SK-N-MC (cell line): Measurements from ENCODE around the gene PICK1.

Experiments used
- EZH2 ChIP-seq: fragments of 200-600 bp; sonication (generic); IDR thresholded peaks from one replicate; pipeline ENCODE4 v1.6.1; 2017; ENCODE audit warnings: antibody characterized with exemption
- FOXP2 ChIP-seq: optimal IDR thresholded peaks from 2 replicates; pipeline ENCODE3; 2011; ENCODE audit warnings: mild to moderate bottlenecking, moderate library complexity; ENCODE audit not compliant: insufficient read depth; ENCODE audit errors: extremely low read length, control extremely low read depth
- POLR2AphosphoS5 ChIP-seq: IDR thresholded peaks from 2 replicates; pipeline ENCODE4 v1.6.1; 2012; ENCODE audit warnings: mild to moderate bottlenecking, low read depth, low read length, borderline replicate concordance

DNA sequence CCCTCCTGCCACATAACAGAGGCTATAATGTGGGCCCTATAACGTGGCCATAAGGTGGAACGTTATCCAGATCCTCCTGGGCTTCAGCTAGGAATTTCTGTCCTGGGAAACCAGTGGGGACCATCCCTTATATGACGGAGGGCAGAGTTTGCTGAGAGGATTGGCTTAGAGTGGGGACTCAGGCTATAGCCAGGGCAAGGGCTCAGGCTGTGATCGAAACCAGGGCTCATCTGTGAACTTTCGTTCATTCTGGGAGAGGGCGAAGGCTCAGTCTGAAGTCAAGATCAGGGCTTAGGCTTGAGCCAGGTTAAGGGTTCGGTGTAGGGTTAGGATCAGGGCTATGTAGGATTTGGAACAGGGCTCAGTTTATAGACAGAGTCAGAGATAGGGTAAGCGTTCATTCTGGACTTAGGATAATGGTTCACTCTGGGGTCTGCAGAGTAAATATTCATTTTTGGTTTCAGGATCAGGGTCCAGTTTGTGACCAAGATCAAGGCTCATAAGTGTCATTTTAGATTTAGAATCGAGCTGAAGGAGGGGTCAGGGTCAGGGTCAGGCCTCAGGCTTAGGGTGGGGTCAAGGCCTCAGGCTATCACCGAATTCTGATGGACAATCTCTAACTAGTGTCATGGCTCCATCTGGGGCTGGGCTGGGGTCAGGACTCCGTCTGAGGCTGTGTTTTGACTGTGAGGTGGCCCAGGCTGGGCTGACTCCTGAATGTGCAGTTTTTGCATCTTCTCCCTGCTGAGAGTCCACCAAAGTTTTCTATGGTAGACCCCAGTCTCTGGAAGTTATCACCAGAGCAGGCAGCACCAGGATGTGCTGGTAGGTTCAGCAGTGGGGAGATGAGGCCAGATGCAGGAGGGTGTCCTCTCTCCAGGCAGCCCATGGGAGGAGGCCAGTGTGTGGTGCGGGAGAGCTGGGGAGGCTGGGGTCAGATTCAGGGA, 39.0 kb upstream of the PICK1 start:
- TF ChIP-seq POLR2AphosphoS5: no peak
- TF ChIP-seq EZH2: no peak
- no peak for TF ChIP-seq FOXP2
